MV-4-11 (cell line): ENCODE results near the gene NELL2.
"Not testable (repeated sequence)": the region's sequence is repeated elsewhere in the genome, so short reads cannot be mapped to it uniquely, and the experiment has no call there.

ENCODE experiments used
- DNase-seq: peaks from one replicate; lab custom pipeline; 2025; lab: John Stamatoyannopoulos, UW

The NELL2 gene

GRCh38 chr12:44875954-44876543 lies at the start of gene NELL2:
Gene NELL2 (minus strand): TSS chr12:44876315. CDS start chr12:44875869, 446 bp downstream.
- DNase-seq, result no peak

DNA sequence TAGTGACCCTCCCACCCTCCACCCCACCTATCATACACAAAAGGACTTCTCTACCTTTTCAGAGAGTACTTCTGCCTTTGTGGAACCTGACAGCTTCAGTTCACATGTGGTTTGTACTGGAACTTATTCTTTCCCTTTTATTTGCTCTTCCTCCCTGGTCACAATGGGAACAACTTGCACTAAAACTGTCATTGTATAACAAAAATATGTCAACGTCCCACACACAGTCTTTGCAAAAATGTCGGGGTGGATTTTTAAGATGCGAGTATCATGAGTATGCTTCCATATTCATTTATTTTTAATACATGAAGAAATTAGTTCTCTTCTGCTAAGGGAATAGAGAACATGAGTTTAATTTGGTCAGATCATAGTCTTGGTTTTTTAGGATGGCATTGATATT lies 45.6 kb upstream of the NELL2 start:
- DNase-seq, result no peak

DNA sequence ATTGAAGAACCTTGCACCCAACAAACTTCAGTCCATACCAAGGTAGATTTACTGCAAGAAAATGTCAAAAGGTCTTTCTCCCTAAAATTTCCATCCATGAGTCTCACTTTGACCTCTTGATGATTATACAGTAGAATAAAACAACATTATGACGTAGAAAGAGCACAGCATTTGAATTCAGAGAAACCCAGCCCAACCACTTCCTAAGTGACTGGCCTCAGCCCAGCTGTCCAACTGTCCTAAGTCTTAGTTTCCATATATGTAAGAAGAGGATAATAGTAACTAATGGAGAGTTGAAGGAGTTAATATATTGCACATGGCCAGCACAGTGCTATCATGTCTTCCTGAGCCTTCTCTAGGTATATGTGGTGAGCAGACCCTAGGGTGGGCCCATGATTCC lies 41.0 kb upstream of the NELL2 start:
- no peak for DNase-seq

DNA sequence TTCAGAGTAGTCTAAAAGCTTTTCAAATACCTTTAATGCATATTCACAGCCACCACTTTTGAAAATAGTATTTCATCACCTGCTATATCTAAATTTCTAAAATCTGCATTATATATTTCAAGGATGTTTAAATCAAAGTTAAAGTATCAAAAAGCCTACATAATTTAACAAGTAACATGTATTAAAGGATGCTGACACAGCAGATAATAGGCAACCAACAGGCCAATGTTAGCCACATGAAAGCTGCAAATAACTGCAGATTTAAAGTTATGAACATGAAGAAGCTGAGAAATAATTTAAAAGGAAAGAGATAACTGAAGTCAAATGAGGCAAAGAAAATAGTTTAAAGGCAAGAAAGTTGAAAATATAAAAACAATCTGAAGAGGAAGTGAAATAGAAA lies 39.8 kb upstream of the NELL2 start:
- DNase-seq, result no peak

DNA sequence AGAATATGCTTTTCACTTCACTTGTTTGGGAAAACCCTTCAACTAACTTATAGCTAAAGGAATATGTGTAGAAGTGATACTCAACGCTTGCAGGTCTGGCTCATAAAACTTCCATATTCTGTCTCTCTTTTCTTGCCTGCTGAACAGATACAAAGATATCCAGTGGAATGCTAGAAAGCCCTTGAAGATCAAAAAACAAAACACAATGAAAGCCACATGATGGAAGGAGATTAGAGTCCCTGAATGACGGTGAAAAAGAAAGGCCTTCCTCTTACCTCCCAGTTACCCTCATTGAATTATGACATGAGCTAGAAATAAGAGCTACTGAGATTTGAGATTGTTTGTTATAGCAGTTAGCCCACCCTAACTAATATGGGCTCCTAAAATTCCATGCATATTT lies 28.2 kb upstream of the NELL2 start:
- no peak for DNase-seq

DNA sequence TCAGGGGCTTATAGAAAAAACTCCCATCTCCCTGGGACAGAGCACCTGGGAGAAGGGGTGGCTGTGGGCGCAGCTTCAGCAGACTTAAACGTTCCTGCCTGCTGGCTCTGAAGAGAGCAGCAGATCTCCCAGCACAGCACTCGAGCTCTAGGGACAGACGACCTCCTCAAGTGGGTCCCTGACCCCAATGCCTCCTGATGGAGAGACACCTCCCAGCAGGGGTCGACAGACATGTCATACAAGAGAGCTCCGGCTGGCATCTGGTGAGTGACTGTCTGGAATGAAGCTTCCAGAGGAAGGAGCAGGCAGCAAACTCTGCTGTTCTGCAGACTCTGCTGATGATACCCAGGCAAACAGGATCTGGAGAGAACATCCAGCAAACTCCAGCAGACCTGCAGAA lies 22.0 kb upstream of the NELL2 start:
- not testable (repeated sequence) for DNase-seq

DNA sequence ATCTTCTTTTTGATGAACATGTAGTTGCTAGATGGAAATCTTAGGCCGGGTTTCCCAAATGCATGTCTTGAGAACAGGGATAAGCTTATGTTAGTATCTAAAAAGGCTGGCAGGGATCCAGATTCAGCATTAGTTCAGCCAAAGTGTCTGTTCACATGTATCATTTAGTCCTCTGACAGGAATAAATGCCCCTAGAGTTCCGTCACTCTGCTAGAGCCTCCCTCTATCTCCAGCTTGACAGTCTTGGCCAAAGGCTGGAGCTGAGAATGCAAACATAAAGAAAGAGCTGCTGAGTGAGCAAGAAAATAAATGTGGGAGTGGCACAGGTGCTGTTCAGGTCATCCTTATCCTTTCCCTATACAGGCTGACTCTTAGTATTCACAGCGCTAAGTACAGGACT lies 13.8 kb upstream of the NELL2 start:
- no peak for DNase-seq

DNA sequence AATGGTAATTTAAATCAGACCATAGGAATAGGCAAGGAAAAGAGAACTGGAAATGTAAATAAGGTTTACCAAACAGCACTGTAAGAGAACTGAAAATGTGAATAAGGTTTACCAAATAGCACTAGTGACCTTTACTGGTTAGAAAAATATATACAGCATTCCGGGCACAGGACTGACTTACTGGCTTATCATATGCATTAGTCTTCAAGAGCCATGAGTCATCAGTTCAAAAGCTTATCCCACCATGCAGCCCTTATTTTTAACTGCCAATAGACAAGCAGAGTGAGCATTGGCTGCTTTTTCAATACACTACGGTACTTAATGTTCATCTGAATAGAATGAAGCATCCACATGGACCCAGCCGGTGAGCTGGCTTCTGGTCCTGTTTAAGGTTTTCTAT lies 13.0 kb upstream of the NELL2 start:
- DNase-seq, result no peak

GRCh38 chr12:44885902-44886301 lies 9.8 kb upstream of the NELL2 start:
- DNase-seq, result no peak

DNA sequence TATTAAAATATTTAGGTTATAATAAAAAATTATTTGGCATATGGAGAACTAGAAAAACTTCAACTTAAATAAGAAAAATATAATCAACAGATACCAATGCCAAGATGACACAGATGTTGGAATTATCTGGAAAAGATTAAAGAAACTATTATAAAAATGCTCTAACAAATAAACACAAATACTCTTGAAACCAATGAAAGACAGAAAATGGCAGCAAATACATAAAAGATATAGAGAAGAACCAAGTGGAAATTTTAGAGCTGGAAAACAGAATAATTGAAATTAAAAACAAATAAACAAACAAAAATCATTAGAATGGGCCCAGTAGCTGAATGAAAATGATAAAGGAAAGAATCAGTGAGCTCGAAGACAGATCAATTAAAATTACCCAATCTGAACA lies 5.1 kb upstream of the NELL2 start:
- DNase-seq, result no peak

GRCh38 chr12:44876544-44877410 lies 662 bp upstream of the NELL2 start:
- no peak for DNase-seq

DNA sequence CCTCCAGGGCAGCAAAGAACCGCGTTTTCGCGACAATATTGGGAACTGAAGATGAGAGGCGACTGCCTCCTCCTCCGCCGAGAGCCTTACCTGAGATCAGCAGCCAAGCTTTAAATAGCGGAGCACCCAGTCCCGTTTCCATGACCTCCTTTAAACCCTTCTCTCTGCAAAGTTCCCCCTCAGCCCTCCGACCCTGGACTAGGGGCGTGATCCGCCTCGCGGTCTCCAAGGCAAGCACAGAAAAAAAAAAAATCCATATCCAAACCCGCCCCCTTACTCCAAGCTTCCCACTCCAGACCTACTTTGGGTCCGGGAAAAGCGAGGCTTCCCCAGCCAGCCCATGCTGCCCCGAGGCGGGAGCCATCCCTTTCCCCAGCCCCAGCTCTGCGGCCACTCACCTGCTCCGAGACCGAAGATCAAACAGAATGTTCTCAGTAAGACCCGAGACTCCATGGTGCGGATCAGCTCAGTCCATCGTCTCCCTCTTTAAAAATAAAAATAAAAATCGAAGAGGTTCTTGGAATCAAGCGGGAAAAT lies 630 bp downstream of the NELL2 start:
- DNase-seq, result no peak

DNA sequence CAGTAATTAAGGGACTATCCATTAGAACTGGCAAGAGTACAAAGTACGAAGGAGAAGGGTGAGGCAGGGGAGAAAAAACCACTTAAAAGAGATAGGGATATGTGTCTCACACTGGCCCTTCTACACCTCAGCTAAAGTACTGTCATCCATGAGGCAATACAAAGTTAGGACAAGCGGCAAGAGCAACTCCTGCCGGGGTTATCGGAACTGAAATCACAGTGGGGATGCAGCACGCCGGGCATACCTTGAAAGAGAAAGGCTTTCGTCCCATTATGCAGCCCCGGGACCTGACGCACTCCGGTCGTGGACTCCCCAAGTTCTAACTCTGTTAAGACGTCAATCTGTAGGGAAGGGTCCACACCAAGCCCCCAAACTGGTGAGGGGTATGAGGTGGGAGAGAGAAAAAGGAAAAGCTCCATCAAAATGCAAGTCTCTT lies 1.1 kb downstream of the NELL2 start:
- no peak for DNase-seq

DNA sequence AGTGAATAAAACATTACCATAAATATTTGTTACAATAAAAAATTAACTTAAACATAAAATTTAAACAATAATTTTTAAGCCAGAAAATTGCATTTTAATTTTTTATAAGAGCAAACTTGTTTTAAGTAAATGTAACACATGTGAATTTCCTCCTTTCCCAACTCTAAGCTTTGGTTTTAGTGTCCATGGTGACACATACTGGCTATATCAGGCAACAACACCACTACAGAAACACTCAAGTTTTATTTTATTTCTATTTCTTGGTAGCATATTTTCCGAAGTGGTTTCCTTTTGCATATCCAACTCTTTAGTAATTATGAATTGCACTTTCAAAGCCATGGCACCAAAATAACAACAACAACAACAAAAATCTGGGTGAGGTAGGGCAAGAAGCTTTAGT lies 2.2 kb downstream of the NELL2 start:
- DNase-seq, result no peak

DNA sequence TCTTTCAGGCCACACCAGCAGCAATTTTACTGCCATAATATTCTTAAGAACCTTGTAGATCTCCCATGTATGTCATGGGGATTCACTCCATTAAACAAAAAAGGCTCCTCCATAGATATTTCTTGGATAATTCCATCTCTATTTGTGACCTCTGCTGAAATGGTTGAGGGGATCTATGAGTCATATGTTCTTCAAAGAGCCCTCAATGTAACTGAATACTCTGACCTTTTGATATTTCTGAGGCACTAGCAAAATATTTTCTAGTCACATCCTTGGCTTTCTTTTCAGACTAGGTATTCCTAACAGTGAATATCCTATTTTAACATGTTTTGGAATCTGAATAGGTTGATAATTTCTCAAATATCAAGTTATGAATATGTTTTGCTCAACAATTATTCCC lies 6.6 kb downstream of the NELL2 start:
- DNase-seq, result no peak

DNA sequence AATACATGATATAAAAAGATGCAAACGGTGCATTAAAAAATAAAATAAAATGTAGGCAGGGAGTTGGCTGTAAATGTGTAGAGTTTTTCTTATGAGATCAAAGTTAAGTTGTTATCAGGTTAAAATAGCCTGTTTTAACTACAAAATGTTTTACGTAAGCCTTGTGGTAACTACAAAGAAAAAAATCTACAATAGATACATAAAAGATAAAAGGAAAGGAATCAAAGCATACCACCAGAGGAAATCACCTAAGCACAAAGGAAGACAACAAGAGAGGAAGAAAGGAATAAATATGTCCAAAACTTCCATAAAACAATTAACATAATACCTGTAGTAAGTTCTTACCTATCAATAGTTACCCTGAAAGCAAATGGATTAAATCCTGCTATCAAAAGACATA lies 12.2 kb downstream of the NELL2 start:
- DNase-seq, result no peak

- no peak for DNase-seq
These were observed 16.0 kb downstream of the NELL2 start for GRCh38 chr12:44859998-44860689.

DNA sequence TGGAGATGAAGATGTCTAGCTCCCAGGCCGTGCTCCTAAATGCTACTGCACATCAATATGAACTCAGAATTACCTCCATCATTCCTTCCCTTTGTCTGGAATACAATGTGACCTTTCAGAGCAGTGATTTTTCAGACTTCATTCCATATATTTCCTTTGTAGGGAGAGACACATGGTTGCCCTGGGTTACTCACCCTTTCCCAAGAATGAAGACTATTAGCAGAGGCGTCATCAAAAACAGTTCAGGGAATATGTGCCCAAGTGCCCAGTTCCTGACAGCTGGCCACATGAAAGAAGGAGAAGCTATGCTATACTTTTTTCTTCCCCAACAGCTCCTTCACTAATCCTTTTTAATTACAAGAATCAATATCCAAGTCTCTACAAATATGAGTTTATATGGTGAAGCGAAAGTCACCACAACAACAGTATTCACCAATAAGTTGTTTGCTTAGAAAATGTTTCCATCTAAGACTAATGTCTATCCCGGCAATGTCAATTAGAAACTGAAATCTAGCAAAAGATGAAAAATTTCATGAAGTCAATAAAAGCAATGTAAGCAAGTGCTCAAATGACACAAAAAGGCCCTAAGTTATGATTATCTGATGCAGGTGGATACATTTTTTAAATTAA lies 17.8 kb downstream of the NELL2 start:
- DNase-seq, result no peak

DNA sequence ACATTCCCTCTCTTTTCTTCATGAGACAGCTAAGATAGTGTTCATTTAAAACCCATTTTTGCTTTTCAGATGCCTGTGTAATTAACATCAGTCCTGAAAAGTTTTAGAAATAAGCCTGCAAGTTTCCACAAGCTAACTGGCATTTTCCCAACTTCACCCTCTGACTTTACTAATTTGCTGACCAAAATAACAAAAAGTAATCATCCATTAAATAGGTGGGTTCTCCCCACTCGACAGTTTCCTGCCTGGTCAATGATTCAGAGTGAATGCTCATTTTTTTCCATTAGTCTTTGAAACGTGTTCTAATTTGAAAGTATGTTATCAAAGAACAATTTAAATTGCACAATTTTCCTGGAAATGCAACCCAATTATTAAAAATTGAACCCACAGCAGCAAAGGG lies 23.6 kb downstream of the NELL2 start:
- DNase-seq, result no peak

DNA sequence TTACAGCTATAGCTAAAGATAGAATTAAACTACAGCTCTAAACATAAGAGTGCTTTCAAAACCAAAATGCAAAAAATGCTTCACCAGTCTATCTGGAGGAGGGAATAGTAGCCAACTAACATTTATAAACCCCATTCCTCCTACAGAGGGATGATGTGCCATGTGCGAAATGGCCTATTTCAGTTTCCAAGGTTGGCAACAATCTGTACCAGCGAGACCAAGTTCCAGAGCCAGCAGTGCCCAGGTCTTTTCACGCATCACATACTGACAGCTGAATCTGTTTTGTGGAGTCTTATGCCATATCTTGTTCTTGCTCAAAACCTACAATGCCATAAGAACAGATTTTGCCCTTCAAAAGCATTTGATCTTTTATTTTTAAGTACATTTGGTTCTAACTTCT lies 24.5 kb downstream of the NELL2 start:
- DNase-seq, result no peak

- no peak for DNase-seq
These were observed 27.4 kb downstream of the NELL2 start for GRCh38 chr12:44848703-44849085.
